HepG2 (cell line): Measurements from ENCODE around the gene HAUS5. TPM values are rescaled to one million over a fixed set of nuclear protein-coding genes. Genes with fewer than 3 reads are reported as not detected.

ENCODE experiments used
- CENPT ChIP-seq: sonication (generic); formaldehyde crosslinking; IDR thresholded peaks from 2 replicates; pipeline ENCODE4 v1.8.0; 2022; ENCODE audit warnings: low read depth, mild to moderate bottlenecking, moderate library complexity, missing genetic modification reagents
- GATAD2A ChIP-seq: IDR thresholded peaks from 2 replicates; pipeline ENCODE4 v1.6.1; 2016
- HMG20A ChIP-seq: IDR thresholded peaks from 2 replicates; pipeline ENCODE4 v1.6.1; 2016; ENCODE audit warnings: borderline replicate concordance
- HOXA3 ChIP-seq: sonication (generic); formaldehyde crosslinking; IDR thresholded peaks from 2 replicates; pipeline ENCODE4 v1.5.0; 2020; ENCODE audit warnings: missing genetic modification reagents
- NFE2L2 ChIP-seq: fragments of 150-350 bp; IDR thresholded peaks from 2 replicates; pipeline ENCODE4 v1.6.1; 2014; ENCODE audit warnings: low read length
- NR3C1 ChIP-seq: sonication (generic); formaldehyde crosslinking; IDR thresholded peaks from 2 replicates; pipeline ENCODE4 v1.4.0; 2020; ENCODE audit warnings: missing genetic modification reagents
- RXRB ChIP-seq: IDR thresholded peaks from 2 replicates; pipeline ENCODE4 v1.6.1; 2016; ENCODE audit warnings: borderline replicate concordance, missing genetic modification reagents, missing compliant biosample characterization
- THAP11 ChIP-seq: IDR thresholded peaks from 2 replicates; pipeline ENCODE4 v1.6.1; 2016; ENCODE audit warnings: missing biosample characterization, missing genetic modification reagents
- ZBTB40 ChIP-seq, 2 experiments: fragments of 450-650 bp in 1 of 2; sonication (generic) in 1 of 2; formaldehyde crosslinking in 1 of 2; IDR thresholded peaks; 2 replicates each; pipeline versions ENCODE4 v1.6.1 to v1.8.0; 2016 to 2022; ENCODE audit warnings: antibody characterized with exemption in 1 of 2, mild to moderate bottlenecking in 1 of 2, missing genetic modification reagents in 1 of 2
- ZMYM3 ChIP-seq: sonication (generic); formaldehyde crosslinking; IDR thresholded peaks from 2 replicates; pipeline ENCODE4 v1.5.1; 2020; ENCODE audit warnings: mild to moderate bottlenecking, missing genetic modification reagents
- ZNF784 ChIP-seq: sonication (generic); formaldehyde crosslinking; IDR thresholded peaks from 2 replicates; pipeline ENCODE4 v1.5.1; 2020; ENCODE audit warnings: missing genetic modification reagents, mild to moderate bottlenecking, borderline replicate concordance
- polyA plus RNA-seq, 8 experiments: library from polyadenylated mRNA; depleted of rRNA in 3 of 8; stranded (reverse) in 7 of 8; unstranded in 1 of 8; fragments of >200 nt; fragmentation: Illumina TruSeq in 4 of 8; extraction: Trizol in 4 of 8; gene quantifications; 2 replicates each; pipeline versions ENCODE4 v1.2.1 to v1.2.3, GENCODE V29; 2011 to 2016; ENCODE audit warnings: low read depth in 4 of 8, missing spikeins in 1 of 8, mixed read lengths in 1 of 8; ENCODE audit not compliant: insufficient read depth in 1 of 8
- total RNA-seq, 5 experiments: library from RNA; depleted of rRNA; stranded (reverse); fragments of >200 nt; fragmentation: Illumina TruSeq; extraction: Trizol; gene quantifications; 2 replicates each; pipeline ENCODE4 v1.2.3, GENCODE V29; 2016; ENCODE audit warnings: low read depth in 1 of 5
- TF ChIP-seq, protein P1 (sequence below): sonication (generic); formaldehyde crosslinking; IDR thresholded peaks from 2 replicates; pipeline ENCODE4 v1.9.0; 2021; ENCODE audit warnings: mild to moderate bottlenecking, missing genetic modification reagents

HAUS5 gene
- total and polyA plus RNA-seq, 2 of the 13 experiments (the other 11 are each of a cell fraction or from before 2014, with no cell fraction given) = 10.3 to 17.7 TPM

- TF ChIP-seq ZNF784 (no peak), THAP11 (CRISPR knock-in tag) (peak; percentile 87), ZBTB40 (IDR thresholded peaks at IDR 0.05) (peak; percentile 33; the same call in 1 of the 2 replicates), ZBTB40 (CRISPR knock-in tag; IDR thresholded peaks at IDR 0.05) (no peak), NFE2L2 (no peak), NR3C1 (CRISPR knock-in tag) (no peak), HMG20A (CRISPR knock-in tag) (no peak), ZMYM3 (CRISPR knock-in tag) (0 out of 2 replicates have a peak, but pooled peaks have one; percentile 14), CENPT (CRISPR knock-in tag) (no peak), RXRB (CRISPR knock-in tag) (0 out of 2 replicates have a peak, but pooled peaks have one; percentile 23), HOXA3 (CRISPR knock-in tag) (peak; percentile 41; the same call in 1 of the 2 replicates), GATAD2A (CRISPR knock-in tag) (peak; percentile 28; the same call in 1 of the 2 replicates)
- TF ChIP-seq, protein P1, sequence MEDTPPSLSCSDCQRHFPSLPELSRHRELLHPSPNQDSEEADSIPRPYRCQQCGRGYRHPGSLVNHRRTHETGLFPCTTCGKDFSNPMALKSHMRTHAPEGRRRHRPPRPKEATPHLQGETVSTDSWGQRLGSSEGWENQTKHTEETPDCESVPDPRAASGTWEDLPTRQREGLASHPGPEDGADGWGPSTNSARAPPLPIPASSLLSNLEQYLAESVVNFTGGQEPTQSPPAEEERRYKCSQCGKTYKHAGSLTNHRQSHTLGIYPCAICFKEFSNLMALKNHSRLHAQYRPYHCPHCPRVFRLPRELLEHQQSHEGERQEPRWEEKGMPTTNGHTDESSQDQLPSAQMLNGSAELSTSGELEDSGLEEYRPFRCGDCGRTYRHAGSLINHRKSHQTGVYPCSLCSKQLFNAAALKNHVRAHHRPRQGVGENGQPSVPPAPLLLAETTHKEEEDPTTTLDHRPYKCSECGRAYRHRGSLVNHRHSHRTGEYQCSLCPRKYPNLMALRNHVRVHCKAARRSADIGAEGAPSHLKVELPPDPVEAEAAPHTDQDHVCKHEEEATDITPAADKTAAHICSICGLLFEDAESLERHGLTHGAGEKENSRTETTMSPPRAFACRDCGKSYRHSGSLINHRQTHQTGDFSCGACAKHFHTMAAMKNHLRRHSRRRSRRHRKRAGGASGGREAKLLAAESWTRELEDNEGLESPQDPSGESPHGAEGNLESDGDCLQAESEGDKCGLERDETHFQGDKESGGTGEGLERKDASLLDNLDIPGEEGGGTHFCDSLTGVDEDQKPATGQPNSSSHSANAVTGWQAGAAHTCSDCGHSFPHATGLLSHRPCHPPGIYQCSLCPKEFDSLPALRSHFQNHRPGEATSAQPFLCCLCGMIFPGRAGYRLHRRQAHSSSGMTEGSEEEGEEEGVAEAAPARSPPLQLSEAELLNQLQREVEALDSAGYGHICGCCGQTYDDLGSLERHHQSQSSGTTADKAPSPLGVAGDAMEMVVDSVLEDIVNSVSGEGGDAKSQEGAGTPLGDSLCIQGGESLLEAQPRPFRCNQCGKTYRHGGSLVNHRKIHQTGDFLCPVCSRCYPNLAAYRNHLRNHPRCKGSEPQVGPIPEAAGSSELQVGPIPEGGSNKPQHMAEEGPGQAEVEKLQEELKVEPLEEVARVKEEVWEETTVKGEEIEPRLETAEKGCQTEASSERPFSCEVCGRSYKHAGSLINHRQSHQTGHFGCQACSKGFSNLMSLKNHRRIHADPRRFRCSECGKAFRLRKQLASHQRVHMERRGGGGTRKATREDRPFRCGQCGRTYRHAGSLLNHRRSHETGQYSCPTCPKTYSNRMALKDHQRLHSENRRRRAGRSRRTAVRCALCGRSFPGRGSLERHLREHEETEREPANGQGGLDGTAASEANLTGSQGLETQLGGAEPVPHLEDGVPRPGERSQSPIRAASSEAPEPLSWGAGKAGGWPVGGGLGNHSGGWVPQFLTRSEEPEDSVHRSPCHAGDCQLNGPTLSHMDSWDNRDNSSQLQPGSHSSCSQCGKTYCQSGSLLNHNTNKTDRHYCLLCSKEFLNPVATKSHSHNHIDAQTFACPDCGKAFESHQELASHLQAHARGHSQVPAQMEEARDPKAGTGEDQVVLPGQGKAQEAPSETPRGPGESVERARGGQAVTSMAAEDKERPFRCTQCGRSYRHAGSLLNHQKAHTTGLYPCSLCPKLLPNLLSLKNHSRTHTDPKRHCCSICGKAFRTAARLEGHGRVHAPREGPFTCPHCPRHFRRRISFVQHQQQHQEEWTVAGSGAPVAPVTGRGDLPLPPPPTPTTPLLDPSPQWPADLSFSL (CRISPR knock-in tag) = no peak
Measured at GRCh38 chr19:35648017-35648961, 35.8 kb downstream of the HAUS5 start, which contains the start of gene COX6B1 (continued).
